T-helper 2 cell treated with Interferon-gamma antibody and Interleukin-4, amounts not matched to agents 5 μg/mL and 100 μg/mL, for 36 hours (primary cell): ENCODE measurements around the gene ATF7.

Source experiments
- DNase-seq: peaks from one replicate; pipeline ENCODE4 v3.0.0; 2021; ENCODE audit warnings: low spot score
- H3K27ac Mint-ChIP-seq: one replicate; pipeline ENCODE4 v1.8.0; 2021; ENCODE audit warnings: mild to moderate bottlenecking, mixed read lengths
- H3K27me3 Mint-ChIP-seq: one replicate; pipeline ENCODE4 v1.8.0; 2021; ENCODE audit warnings: low read depth, mixed read lengths
- H3K36me3 Mint-ChIP-seq: one replicate; pipeline ENCODE4 v1.8.0; 2021; ENCODE audit warnings: low read depth, mixed read lengths
- H3K4me1 Mint-ChIP-seq: one replicate; pipeline ENCODE4 v1.8.0; 2021; ENCODE audit warnings: low read depth, mixed read lengths
- H3K4me3 Mint-ChIP-seq: one replicate; pipeline ENCODE4 v1.8.0; 2022; ENCODE audit warnings: mild to moderate bottlenecking, moderate library complexity, mixed read lengths
- H3K9me3 Mint-ChIP-seq: one replicate; pipeline ENCODE4 v1.8.0; 2021; ENCODE audit warnings: mixed read lengths

ATF7 gene

GRCh38 chr12:53532524-53533445, 93.4 kb downstream of the ATF7 start:
- Mint-ChIP-seq H3K4me1 (no peaks in the 10 kb centered on the region), H3K4me3 (no peak overlapping the region), H3K36me3 (peaks cover 39% of the 10 kb centered on the region), H3K9me3 (no peaks in the 10 kb centered on the region), H3K27ac (no peak overlapping the region), H3K27me3 (no peaks in the 10 kb centered on the region)
- no peak for DNase-seq

- no peaks in the 10 kb centered on the region for H3K9me3 Mint-ChIP-seq
- H3K4me1 Mint-ChIP-seq, result no peaks in the 10 kb centered on the region
- no peak for DNase-seq
- no peak overlapping the region for H3K4me3 Mint-ChIP-seq
- H3K27ac Mint-ChIP-seq, result no peak overlapping the region
- H3K27me3 Mint-ChIP-seq, result no peaks in the 10 kb centered on the region
- H3K36me3 Mint-ChIP-seq, result peaks cover 36% of the 10 kb centered on the region
Observed at GRCh38 chr12:53532021-53532420, 94.2 kb downstream of the ATF7 start.

GRCh38 chr12:53530920-53531319, 95.3 kb downstream of the ATF7 start:
- Mint-ChIP-seq H3K27me3 (no peaks in the 10 kb centered on the region), H3K27ac (no peak overlapping the region), H3K9me3 (no peaks in the 10 kb centered on the region), H3K36me3 (peaks cover 34% of the 10 kb centered on the region), H3K4me1 (no peaks in the 10 kb centered on the region), H3K4me3 (no peak overlapping the region)
- DNase-seq, result no peak

- no peaks in the 10 kb centered on the region for H3K9me3 Mint-ChIP-seq
- no peaks in the 10 kb centered on the region for H3K27me3 Mint-ChIP-seq
- no peaks in the 10 kb centered on the region for H3K4me1 Mint-ChIP-seq
- no peak overlapping the region for H3K4me3 Mint-ChIP-seq
- H3K27ac Mint-ChIP-seq, result no peak overlapping the region
- peaks cover 29% of the 10 kb centered on the region for H3K36me3 Mint-ChIP-seq
- no peak for DNase-seq
Observed at GRCh38 chr12:53530061-53530460, 96.1 kb downstream of the ATF7 start.

DNA sequence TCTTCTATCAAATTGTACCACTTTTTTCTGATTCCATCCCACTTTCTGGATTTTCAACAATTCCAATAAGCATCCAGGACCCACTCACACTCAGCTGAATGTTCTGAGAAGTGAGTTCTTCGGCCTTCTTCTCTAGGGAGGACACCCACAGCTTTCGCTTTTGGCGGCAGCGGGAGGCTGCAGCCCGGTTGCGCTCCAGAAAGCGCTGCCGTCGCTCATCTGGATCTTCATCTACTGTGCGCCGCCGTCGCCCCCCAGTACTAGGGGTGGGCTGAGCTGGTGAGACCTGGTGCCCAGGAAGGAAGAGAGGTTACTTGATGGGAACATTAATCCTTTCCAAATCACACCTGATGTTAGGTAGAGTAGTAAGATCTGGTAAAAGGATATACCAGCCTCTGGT, 101.7 kb downstream of the ATF7 start:
- peaks cover 20% of the 10 kb centered on the region for H3K36me3 Mint-ChIP-seq
- no peak overlapping the region for H3K4me3 Mint-ChIP-seq
- H3K27ac Mint-ChIP-seq, result no peak overlapping the region

DNA sequence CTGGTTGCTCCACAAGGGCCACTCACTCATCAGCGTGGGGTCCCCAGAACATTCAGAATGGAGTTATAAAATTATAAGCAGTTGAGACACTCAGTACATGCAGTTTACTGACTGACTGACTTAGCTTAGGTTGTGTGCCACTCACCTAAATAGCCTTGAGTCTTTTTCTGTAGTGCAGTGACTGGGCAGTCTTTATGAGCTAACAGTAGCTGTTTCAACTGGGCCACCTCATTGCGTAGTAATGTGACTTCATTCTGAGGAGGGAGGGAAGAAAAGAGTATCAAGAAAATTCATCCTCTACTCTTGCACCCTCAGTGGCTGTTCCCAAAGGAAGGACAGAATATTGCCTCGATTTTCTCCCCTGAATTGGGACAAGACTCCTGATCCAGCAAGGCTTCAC, 103.1 kb downstream of the ATF7 start:
- Mint-ChIP-seq H3K9me3 (no peaks in the 10 kb centered on the region), H3K4me3 (no peak overlapping the region), H3K4me1 (no peaks in the 10 kb centered on the region), H3K27ac (no peak overlapping the region), H3K36me3 (peaks cover 20% of the 10 kb centered on the region), H3K27me3 (no peaks in the 10 kb centered on the region)
- no peak for DNase-seq

More for the DNA sequence above, 101.7 kb downstream of the ATF7 start:
- Mint-ChIP-seq H3K4me1 (no peaks in the 10 kb centered on the region), H3K27me3 (no peaks in the 10 kb centered on the region), H3K9me3 (no peaks in the 10 kb centered on the region)
- no peak for DNase-seq

DNA sequence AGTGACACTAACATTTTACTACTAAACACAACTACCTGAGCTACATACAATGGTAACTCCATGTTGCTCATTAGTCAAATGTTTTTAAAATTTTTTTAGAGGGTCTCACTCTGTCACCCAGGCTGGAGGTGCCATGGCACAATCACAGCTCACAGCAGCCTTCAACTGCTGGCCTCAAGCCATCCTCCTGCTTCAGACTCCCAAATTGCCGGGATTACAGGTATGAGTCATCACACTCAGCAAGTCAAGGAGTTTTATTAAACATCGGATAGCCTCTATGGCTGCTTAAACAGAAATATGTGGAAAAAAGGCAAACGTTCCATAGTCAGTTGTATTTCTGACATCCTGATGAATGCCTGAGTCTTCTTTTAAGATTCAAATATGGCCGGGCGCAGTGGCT, 107.8 kb downstream of the ATF7 start:
- Mint-ChIP-seq H3K4me3 (no peak overlapping the region), H3K27ac (no peak overlapping the region), H3K36me3 (peaks cover 33% of the 10 kb centered on the region), H3K9me3 (no peaks in the 10 kb centered on the region), H3K4me1 (no peaks in the 10 kb centered on the region), H3K27me3 (no peaks in the 10 kb centered on the region)
- DNase-seq, result no peak

GRCh38 chr12:53516758-53517455, 109.3 kb downstream of the ATF7 start:
- no peaks in the 10 kb centered on the region for H3K27me3 Mint-ChIP-seq
- H3K27ac Mint-ChIP-seq, result no peak overlapping the region
- H3K4me3 Mint-ChIP-seq, result no peak overlapping the region
- DNase-seq, result no peak
- H3K9me3 Mint-ChIP-seq, result no peaks in the 10 kb centered on the region
- no peaks in the 10 kb centered on the region for H3K4me1 Mint-ChIP-seq
- peaks cover 33% of the 10 kb centered on the region for H3K36me3 Mint-ChIP-seq

GRCh38 chr12:53515291-53515680, 110.9 kb downstream of the ATF7 start:
- no peaks in the 10 kb centered on the region for H3K9me3 Mint-ChIP-seq
- no peak for DNase-seq
- no peak overlapping the region for H3K4me3 Mint-ChIP-seq
- H3K27ac Mint-ChIP-seq, result no peak overlapping the region
- no peaks in the 10 kb centered on the region for H3K27me3 Mint-ChIP-seq
- H3K4me1 Mint-ChIP-seq, result no peaks in the 10 kb centered on the region
- peaks cover 29% of the 10 kb centered on the region for H3K36me3 Mint-ChIP-seq

GRCh38 chr12:53514628-53515290, 111.4 kb downstream of the ATF7 start:
- DNase-seq, result no peak
- peaks cover 26% of the 10 kb centered on the region for H3K36me3 Mint-ChIP-seq
- H3K27ac Mint-ChIP-seq, result no peak overlapping the region
- no peaks in the 10 kb centered on the region for H3K27me3 Mint-ChIP-seq
- no peaks in the 10 kb centered on the region for H3K4me1 Mint-ChIP-seq
- no peak overlapping the region for H3K4me3 Mint-ChIP-seq
- no peaks in the 10 kb centered on the region for H3K9me3 Mint-ChIP-seq

GRCh38 chr12:53513712-53514410, 112.3 kb downstream of the ATF7 start:
- Mint-ChIP-seq H3K4me1 (no peaks in the 10 kb centered on the region), H3K9me3 (no peaks in the 10 kb centered on the region), H3K27me3 (no peaks in the 10 kb centered on the region), H3K27ac (no peak overlapping the region), H3K4me3 (no peak overlapping the region), H3K36me3 (peaks cover 24% of the 10 kb centered on the region)
- DNase-seq, result no peak

GRCh38 chr12:53510181-53510812, 115.9 kb downstream of the ATF7 start:
- H3K4me1 Mint-ChIP-seq, result peaks cover 8% of the 10 kb centered on the region
- no peaks in the 10 kb centered on the region for H3K9me3 Mint-ChIP-seq
- no peak overlapping the region for H3K27ac Mint-ChIP-seq
- H3K36me3 Mint-ChIP-seq, result peaks cover 15% of the 10 kb centered on the region
- no peak for DNase-seq
- no peak overlapping the region for H3K4me3 Mint-ChIP-seq
- H3K27me3 Mint-ChIP-seq, result no peaks in the 10 kb centered on the region

GRCh38 chr12:53508534-53509170, 117.5 kb downstream of the ATF7 start:
- H3K4me3 Mint-ChIP-seq, result peak overlapping the region; percentile 8
- no peaks in the 10 kb centered on the region for H3K27me3 Mint-ChIP-seq
- peak overlapping the region; percentile 37 for H3K27ac Mint-ChIP-seq
- H3K36me3 Mint-ChIP-seq, result peaks cover 17% of the 10 kb centered on the region
- no peaks in the 10 kb centered on the region for H3K9me3 Mint-ChIP-seq
- peaks cover 8% of the 10 kb centered on the region for H3K4me1 Mint-ChIP-seq
- peak; percentile 76 for DNase-seq
